GM12874 (cell line): ENCODE data around the gene DRC1.

Source experiments
- TF ChIP-seq, protein P1 (sequence below): IDR thresholded peaks from 2 replicates; pipeline ENCODE4 v1.5.1; 2011; ENCODE audit warnings: low read depth, mild to moderate bottlenecking, control low read depth, low read length, moderate library complexity; ENCODE audit not compliant: insufficient read depth

DRC1 gene

DNA sequence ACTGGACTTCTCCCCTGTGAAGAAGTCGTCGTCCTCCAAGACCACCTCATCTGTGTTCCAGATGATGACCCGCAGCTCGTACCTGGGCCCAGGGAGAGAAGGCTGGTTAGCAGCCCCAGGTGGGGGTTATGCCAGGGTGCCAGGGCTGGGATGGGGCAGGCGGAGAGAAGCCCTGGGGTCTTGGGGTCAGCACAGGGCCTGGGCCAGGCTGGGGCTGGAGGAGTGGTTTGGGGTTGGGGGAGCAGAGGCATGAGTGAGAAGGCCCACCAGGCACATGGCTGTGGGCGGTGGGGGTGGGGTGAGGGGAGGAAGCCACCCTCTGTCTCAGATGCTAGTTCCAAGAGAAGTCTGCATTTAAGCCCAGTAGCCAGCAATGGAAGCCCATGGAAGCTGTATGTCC, 60.4 kb downstream of the DRC1 start:
- TF ChIP-seq, protein P1, sequence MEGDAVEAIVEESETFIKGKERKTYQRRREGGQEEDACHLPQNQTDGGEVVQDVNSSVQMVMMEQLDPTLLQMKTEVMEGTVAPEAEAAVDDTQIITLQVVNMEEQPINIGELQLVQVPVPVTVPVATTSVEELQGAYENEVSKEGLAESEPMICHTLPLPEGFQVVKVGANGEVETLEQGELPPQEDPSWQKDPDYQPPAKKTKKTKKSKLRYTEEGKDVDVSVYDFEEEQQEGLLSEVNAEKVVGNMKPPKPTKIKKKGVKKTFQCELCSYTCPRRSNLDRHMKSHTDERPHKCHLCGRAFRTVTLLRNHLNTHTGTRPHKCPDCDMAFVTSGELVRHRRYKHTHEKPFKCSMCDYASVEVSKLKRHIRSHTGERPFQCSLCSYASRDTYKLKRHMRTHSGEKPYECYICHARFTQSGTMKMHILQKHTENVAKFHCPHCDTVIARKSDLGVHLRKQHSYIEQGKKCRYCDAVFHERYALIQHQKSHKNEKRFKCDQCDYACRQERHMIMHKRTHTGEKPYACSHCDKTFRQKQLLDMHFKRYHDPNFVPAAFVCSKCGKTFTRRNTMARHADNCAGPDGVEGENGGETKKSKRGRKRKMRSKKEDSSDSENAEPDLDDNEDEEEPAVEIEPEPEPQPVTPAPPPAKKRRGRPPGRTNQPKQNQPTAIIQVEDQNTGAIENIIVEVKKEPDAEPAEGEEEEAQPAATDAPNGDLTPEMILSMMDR: no peak

DNA sequence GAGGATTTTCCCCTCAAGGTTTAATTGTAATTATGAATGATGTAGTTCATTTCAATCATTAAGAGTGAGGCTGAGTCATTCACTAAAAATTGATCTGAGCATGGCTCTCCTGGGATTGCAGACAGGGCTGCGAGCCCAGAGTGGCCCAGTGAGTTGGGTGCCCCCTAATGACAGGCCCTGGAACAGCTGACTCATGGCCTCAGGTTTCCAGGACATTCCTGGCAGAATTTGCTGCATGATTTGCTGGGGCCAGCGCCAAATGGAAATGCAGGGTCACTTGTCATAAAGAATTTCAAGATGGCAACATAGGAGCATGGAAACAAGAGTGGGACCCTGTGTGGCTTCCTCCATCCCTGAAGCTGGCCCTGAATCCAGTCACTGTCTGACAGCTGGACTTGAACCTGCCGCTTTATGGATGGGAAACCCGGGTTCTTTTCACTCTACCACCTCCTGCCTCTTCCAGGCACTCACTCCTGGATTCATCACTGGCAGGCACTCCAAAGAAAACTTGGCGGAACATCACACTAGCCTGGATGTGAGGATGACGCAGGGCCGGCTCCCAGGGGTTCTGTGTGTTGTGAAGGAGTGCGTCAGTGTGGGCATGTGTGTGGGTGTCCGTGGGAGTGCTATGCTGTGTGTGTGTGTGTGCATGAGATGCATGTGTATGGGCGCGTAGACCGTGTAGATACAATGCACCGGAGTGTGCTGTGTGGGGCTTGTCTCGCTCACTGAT, 61.0 kb downstream of the DRC1 start:
- TF ChIP-seq, protein P1: peak; percentile 65

DNA sequence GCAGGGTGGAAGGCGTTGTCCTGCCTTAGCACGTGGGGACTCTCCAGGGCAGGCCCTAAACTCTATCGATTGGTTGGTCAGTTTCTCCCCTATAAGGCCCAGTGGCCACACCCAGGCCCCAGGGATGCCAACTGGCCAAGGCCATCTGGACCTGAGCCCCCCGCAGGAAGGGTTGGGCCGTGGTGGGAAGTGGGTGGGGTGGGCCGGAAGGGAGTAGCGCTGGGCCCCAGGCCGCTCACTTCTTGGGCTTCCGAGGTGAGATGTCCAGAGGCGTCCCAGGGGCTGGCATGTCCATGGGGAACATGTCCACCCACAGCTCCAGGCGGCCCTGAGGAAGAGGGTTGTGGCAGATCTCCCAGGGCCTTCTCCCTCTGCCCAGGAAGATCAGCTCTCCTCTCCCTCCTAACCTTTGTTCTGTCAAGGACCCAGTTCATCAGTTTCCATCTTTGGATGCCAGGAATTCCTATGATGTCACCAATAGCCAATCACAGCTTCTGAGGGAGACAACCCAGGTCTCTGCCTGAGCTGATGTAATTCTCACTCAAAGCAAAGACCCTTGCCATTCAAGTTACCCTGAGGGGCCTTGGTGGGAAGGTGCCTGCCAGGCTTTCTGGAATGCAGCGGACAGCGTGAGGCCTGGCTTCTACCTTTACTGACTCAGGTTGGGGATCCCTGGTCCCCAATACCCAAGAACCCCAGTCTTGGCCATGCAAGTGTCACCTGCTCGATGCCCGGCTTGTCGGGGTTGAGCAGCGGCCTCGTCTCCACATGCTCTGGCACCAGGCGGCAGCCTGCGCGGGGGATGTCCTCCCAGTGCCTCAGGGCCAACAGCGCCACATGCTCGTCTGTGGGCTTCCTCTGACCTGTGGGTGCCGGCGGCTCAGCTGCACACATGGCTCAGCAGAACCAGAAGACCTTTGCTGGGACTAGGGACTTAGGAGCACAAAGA, 61.8 kb downstream of the DRC1 start:
- TF ChIP-seq, protein P1: no peak

DNA sequence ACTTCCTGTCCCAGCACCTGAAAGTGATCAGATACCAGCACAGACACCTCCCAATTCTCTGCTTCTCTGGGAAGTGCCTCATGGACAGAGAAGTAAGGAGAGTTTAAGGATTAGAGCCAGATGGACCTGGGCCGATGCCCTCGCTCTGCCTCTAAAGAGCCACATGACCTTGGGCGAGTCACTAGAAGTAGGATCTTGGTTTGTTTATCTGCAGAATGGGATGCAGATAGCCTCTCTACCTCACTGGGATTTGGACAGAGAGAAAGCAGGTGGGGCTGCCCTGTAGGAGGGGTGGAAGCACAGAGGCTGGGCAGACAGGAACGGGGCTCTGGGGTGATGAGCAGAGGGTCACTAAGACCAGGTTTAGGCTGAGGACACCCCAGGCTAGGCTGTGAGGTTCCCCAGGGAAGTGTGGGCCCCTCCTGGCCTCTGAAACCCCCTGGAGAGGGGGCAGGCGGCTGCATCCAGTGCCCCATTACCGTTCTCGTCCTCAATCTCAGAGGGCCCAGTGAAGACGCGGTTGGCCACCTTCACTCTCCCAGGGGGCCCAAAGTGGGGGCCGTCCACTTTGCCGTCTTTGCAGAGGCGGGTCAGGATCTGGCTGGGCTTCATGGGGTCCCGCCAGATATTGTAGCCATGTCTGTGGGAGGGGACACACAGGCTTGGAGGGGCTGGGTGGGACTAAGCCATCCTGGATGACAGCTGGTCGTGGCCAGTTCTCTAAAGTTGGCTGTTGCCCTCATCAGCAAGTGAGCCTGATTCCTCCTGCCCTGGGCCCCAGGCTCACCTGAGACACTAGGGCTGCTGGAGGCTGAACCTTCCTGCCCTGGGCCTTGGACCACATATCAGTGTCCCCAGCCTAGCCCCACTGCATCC, 62.9 kb downstream of the DRC1 start:
- TF ChIP-seq, protein P1: no peak

DNA sequence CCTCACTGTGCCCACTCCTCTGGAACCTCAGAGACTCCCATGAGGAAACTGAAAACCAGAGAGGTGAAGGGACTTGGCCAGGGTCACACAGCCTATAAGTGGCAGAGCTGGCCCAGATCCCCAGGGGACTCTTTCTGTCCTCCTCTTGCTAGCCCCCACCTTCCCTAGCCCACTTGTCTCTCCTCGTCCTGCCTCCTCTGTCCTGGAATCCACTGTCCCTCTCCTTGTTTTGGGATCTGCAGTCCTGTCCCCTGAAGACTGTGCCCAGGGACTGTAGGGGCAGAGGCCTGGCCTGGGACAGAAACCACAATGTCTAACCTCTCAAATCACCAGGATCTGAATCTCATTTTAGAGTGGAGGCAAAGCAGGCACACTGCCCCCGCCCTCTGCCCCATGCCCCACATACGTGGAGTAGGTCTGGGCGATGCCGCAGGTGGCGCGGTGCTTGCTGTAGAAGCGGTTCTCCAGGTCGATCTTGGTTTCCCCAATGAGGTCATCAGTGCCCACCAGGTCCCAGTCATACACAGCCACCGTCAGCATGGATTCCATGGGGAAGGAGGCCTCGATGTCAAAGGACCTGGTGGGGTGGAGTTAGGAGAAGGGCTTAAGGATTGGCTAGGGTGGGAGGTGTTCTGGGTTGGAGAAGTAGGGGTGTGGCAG, 63.7 kb downstream of the DRC1 start:
- TF ChIP-seq, protein P1: no peak

DNA sequence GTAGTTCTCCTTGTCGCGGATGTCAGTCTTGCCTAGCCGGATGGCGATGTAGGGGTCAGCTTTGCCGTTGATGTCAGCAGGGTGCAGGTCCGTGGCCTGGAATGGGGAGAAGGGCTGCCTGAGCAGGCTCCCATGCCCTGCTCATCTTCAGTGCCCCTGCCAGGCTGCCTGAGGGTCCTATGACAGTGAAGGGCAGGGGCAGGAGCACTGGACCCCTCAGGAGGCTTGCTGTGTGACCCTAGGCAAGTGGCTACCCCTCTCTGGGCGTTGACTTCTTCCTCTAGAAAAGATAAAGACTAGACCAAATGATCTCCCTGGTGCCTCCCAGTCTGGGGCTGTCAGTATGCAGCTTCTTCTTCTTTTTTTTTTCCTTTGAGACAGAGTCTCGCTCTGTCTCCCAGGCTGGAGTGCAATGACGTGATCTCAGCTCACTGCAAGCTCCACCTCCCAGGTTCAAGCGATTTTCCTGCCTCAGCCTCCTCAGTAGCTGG, 64.3 kb downstream of the DRC1 start:
- TF ChIP-seq, protein P1: no peak
